Neural progenitor cell (in vitro differentiated cells): ENCODE measurements around the gene BAIAP2. TPM values are rescaled to one million over a fixed set of nuclear protein-coding genes. Genes with fewer than 3 reads are reported as not detected.

Experiments used
- DNase-seq: peaks from one replicate; pipeline ENCODE4 v3.0.0-alpha.2; 2016; ENCODE audit warnings: low spot score
- H2AFZ ChIP-seq: fragments of 200-600 bp; sonication (generic); replicated peaks from 2 replicates; pipeline ENCODE4 v1.6.1; 2016; ENCODE audit warnings: antibody characterized with exemption
- H3F3A ChIP-seq: fragments of 200-600 bp; sonication (generic); 2 replicates; pipeline ENCODE4 v1.6.1; 2016; ENCODE audit warnings: antibody characterized with exemption, low read depth
- H3K27ac ChIP-seq: fragments of 200-600 bp; sonication (generic); 2 replicates; pipeline ENCODE4 v1.5.1; 2016; ENCODE audit warnings: mild to moderate bottlenecking
- H3K27me3 ChIP-seq: fragments of 200-600 bp; sonication (generic); 2 replicates; pipeline ENCODE4 v1.6.1; 2016; ENCODE audit warnings: mild to moderate bottlenecking, moderate library complexity
- H3K36me3 ChIP-seq: fragments of 200-600 bp; sonication (generic); 2 replicates; pipeline ENCODE4 v1.5.1; 2016
- H3K4me1 ChIP-seq: fragments of 200-600 bp; sonication (generic); 2 replicates; pipeline ENCODE4 v1.6.1; 2016; ENCODE audit warnings: mixed run types
- H3K4me2 ChIP-seq: fragments of 200-600 bp; sonication (generic); 2 replicates; pipeline ENCODE4 v1.6.1; 2016
- H3K4me3 ChIP-seq: fragments of 200-600 bp; sonication (generic); 2 replicates; pipeline ENCODE4 v1.5.1; 2016
- H3K79me2 ChIP-seq: fragments of 200-600 bp; sonication (generic); 2 replicates; pipeline ENCODE4 v1.6.1; 2016; ENCODE audit warnings: low read depth
- H3K9ac ChIP-seq: fragments of 200-600 bp; sonication (generic); 2 replicates; pipeline ENCODE4 v1.6.1; 2016
- H3K9me3 ChIP-seq: fragments of 200-600 bp; sonication (generic); 2 replicates; pipeline ENCODE4 v1.5.1; 2016; ENCODE audit warnings: low read depth
- H4K20me1 ChIP-seq: fragments of 200-600 bp; sonication (generic); 2 replicates; pipeline ENCODE4 v1.6.1; 2016; ENCODE audit warnings: low read depth
- H3K27ac Mint-ChIP-seq: 3 replicates; pipeline ENCODE4 v1.8.0; 2021; ENCODE audit warnings: mixed read lengths
- H3K27me3 Mint-ChIP-seq: 2 replicates; pipeline ENCODE4 v1.8.0; 2022; ENCODE audit warnings: low read depth, mild to moderate bottlenecking, inconsistent platforms, moderate library complexity, mixed read lengths; ENCODE audit not compliant: insufficient read depth
- H3K36me3 Mint-ChIP-seq: 3 replicates; pipeline ENCODE4 v1.8.0; 2021; ENCODE audit warnings: mixed read lengths
- H3K4me1 Mint-ChIP-seq: 3 replicates; pipeline ENCODE4 v1.8.0; 2021; ENCODE audit warnings: mixed read lengths
- H3K4me3 Mint-ChIP-seq: 3 replicates; pipeline ENCODE4 v1.8.0; 2021; ENCODE audit warnings: mild to moderate bottlenecking, moderate library complexity, mixed read lengths
- H3K9me3 Mint-ChIP-seq: 3 replicates; pipeline ENCODE4 v1.8.0; 2020; ENCODE audit warnings: mixed read lengths
- EZH2 ChIP-seq: fragments of 200-600 bp; sonication (generic); IDR thresholded peaks from 2 replicates; pipeline ENCODE4 v1.6.1; 2017; ENCODE audit warnings: antibody characterized with exemption, mild to moderate bottlenecking, moderate library complexity
- EZH2phosphoT487 ChIP-seq: fragments of 200-600 bp; sonication (generic); IDR thresholded peaks from 2 replicates; pipeline ENCODE4 v1.6.1; 2017; ENCODE audit warnings: antibody characterized with exemption
- total RNA-seq: library from RNA; depleted of rRNA; stranded (reverse); fragments of >200 nt; gene quantifications from 2 replicates; pipeline ENCODE4 v1.2.3, GENCODE V29; 2015; ENCODE audit warnings: low replicate concordance
- TF ChIP-seq, protein P1 (sequence below): fragments of 200-600 bp; sonication (generic); IDR thresholded peaks from 2 replicates; pipeline ENCODE4 v1.5.1; 2017; ENCODE audit warnings: antibody characterized with exemption, mild to moderate bottlenecking

The BAIAP2 gene
- total RNA-seq, 1 donor from 2014 or later, result 15.6 TPM

DNA sequence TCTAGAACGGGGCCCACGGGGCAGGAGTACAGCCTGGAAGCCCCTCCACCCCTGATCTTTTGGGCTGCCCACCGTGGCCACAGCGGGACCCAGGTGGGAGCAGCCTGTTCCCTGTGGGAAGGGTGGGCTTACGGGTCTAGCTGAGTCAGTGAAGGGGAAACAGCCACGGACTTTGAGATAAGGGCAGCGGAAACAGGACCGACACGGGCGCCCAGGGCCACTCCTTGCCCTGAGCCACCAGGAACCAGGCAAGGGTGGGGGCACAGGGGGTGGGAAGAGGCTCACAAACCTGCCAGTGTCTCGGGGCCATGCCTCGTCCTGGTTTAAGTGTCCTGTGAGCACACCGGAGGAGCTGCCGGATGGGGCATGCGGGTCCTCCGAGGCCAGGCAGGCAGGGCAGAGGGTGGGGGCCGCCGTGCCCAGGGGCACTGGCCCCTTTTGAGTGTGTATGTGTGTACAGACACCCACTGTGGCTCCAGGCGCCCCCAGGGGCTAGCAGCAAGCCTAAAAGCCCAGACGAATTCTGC is 82.8 kb downstream of the BAIAP2 start:
- Mint-ChIP-seq H3K27ac (no peak overlapping the region), H3K36me3 (peaks cover 2% of the 10 kb centered on the region), H3K4me1 (peaks cover 15% of the 10 kb centered on the region), H3K9me3 (no peaks in the 10 kb centered on the region), H3K4me3 (no peak overlapping the region), H3K27me3 (peaks cover 7% of the 10 kb centered on the region)
- Histone ChIP-seq H3K27me3 (peaks cover 14% of the 10 kb centered on the region), H4K20me1 (peaks cover 8% of the 10 kb centered on the region), H3K9ac (no peak overlapping the region), H3K9me3 (no peaks in the 10 kb centered on the region), H3K79me2 (no peaks in the 10 kb centered on the region), H2AFZ (no peak overlapping the region), H3K4me1 (peaks cover 7% of the 10 kb centered on the region), H3F3A (peaks cover 14% of the 10 kb centered on the region), H3K27ac (no peak overlapping the region), H3K4me3 (no peak overlapping the region), H3K4me2 (no peak overlapping the region), H3K36me3 (no peaks in the 10 kb centered on the region)
- no peak for DNase-seq
- no peak for TF ChIP-seq EZH2
- TF ChIP-seq, protein P1, sequence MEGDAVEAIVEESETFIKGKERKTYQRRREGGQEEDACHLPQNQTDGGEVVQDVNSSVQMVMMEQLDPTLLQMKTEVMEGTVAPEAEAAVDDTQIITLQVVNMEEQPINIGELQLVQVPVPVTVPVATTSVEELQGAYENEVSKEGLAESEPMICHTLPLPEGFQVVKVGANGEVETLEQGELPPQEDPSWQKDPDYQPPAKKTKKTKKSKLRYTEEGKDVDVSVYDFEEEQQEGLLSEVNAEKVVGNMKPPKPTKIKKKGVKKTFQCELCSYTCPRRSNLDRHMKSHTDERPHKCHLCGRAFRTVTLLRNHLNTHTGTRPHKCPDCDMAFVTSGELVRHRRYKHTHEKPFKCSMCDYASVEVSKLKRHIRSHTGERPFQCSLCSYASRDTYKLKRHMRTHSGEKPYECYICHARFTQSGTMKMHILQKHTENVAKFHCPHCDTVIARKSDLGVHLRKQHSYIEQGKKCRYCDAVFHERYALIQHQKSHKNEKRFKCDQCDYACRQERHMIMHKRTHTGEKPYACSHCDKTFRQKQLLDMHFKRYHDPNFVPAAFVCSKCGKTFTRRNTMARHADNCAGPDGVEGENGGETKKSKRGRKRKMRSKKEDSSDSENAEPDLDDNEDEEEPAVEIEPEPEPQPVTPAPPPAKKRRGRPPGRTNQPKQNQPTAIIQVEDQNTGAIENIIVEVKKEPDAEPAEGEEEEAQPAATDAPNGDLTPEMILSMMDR, result no peak
- TF ChIP-seq EZH2phosphoT487, result no peak

DNA sequence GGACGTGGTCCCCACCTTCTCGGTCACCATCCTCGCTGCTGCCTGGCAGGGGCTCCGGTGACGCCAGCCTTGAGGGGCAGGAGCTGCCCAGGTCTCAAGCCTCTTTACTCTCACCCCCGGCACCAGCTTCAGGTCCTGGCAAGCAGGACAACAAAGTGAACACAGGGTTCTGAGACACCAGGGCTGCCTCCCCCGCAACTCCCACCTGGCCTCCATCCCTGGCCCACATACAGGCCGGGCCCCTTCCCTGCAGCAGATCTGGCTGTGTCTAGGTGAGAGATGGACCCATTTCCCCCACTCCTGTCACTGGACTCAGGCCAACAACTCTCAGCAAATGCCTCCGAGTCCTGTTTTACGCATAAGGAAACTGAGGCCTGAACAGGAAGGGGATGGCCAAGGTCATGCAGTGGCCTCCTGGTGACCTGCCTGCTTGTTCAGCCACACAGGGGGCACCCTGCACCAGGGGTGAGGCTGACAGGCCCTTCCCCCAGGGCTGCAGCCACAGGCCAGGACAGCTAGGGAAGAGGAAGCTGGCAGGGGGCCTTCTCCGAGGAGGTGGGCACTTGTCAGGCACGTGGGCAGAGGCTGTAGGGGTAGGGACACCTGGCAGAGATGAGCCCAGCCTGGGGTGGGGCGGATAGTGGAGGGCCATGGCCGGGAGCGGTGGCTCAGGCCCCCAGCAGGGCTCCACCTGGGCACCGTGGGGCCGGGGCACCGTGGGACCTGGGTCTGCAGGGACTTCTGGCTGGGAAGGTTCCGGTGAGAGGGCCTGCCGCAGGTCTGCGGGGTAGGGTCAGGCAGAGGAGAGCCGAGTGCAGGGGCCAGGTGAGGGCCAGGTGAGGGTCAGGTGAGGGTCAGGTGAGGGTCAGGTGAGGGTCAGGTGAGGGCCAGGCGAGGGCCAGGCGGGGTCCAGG is 83.6 kb downstream of the BAIAP2 start:
- Histone ChIP-seq H3K4me2 (peak overlapping the region; percentile 78), H3K4me1 (peaks cover 7% of the 10 kb centered on the region), H3K9me3 (no peaks in the 10 kb centered on the region), H3K27ac (no peak overlapping the region), H2AFZ (no peak overlapping the region), H3K79me2 (no peaks in the 10 kb centered on the region), H3K27me3 (peaks cover 14% of the 10 kb centered on the region), H3K9ac (no peak overlapping the region), H3K4me3 (no peak overlapping the region), H3F3A (peaks cover 14% of the 10 kb centered on the region), H3K36me3 (no peaks in the 10 kb centered on the region), H4K20me1 (peaks cover 8% of the 10 kb centered on the region)
- Mint-ChIP-seq H3K4me1 (peaks cover 10% of the 10 kb centered on the region), H3K27ac (peak overlapping the region; percentile 19), H3K4me3 (peak overlapping the region; percentile 62), H3K9me3 (no peaks in the 10 kb centered on the region), H3K27me3 (peaks cover 7% of the 10 kb centered on the region), H3K36me3 (peaks cover 2% of the 10 kb centered on the region)
- TF ChIP-seq, protein P1, result no peak
- TF ChIP-seq EZH2 (no peak), EZH2phosphoT487 (no peak)
- DNase-seq, result no peak

DNA sequence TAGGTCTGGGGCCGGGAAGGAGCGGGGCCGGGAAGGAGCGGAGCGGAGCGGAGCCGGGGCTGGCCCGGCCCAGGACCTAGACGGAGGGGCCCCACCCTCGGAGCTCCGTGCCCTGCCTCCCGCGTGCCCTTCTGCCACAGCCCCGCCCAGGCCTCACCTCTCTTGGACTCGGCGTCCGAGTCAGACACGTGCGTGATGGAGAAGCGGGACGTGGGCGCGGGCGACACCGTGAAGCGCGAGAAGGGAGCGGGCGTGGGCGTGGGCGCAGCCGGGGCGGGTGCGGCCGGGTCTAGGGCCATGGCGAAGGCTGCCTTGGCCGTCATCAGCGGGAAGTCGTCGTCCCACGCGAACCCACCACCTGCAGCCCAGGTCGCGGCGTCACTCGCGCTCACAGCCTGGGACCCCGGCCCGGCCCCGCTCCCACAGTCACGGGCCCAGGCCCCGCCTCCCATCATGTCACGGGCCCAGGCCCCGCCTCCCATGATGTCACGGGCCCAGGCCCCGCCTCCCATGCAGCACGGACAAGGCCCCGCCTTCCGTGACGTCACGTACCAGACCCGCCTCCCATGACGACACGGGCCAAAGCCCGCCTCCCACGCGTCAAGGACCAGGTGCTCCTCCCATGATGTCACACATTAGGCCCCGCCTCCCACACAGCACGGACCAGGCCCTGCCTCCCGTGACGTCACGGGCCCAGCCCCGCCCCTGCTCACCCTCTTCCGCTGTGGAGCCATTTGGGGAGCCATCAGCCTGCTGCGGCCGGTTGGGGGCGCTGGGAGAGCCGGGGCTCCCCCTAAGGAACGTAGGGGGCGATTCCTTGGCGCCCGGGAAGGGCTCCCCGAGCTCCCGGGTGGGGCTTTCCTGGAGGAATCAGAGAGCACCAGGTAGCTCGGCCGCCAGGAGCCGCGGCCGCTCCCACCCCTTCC is 84.5 kb downstream of the BAIAP2 start:
- H3F3A ChIP-seq, result peaks cover 10% of the 10 kb centered on the region
- H4K20me1 ChIP-seq, result peaks cover 7% of the 10 kb centered on the region
- H3K4me1 ChIP-seq, result peaks cover 3% of the 10 kb centered on the region
- peak overlapping the region; percentile 40 for H3K4me3 ChIP-seq
- peaks cover 7% of the 10 kb centered on the region for H3K27me3 Mint-ChIP-seq
- no peaks in the 10 kb centered on the region for H3K9me3 ChIP-seq
- no peaks in the 10 kb centered on the region for H3K79me2 ChIP-seq
- H3K4me2 ChIP-seq, result peak overlapping the region; percentile 78
- TF ChIP-seq, protein P1, result peak; percentile 45
- TF ChIP-seq EZH2, result no peak
- peaks cover 14% of the 10 kb centered on the region for H3K27me3 ChIP-seq
- H3K36me3 ChIP-seq, result no peaks in the 10 kb centered on the region
- no peak overlapping the region for H3K27ac Mint-ChIP-seq
- H3K9ac ChIP-seq, result no peak overlapping the region
- peak; percentile 95 for DNase-seq
- H2AFZ ChIP-seq, result no peak overlapping the region
- peaks cover 2% of the 10 kb centered on the region for H3K36me3 Mint-ChIP-seq
- peaks cover 6% of the 10 kb centered on the region for H3K4me1 Mint-ChIP-seq
- H3K27ac ChIP-seq, result no peak overlapping the region
- no peaks in the 10 kb centered on the region for H3K9me3 Mint-ChIP-seq
- H3K4me3 Mint-ChIP-seq, result peak overlapping the region; percentile 60
